ENCODE data around the gene CD151.

CD151 gene

DNA sequence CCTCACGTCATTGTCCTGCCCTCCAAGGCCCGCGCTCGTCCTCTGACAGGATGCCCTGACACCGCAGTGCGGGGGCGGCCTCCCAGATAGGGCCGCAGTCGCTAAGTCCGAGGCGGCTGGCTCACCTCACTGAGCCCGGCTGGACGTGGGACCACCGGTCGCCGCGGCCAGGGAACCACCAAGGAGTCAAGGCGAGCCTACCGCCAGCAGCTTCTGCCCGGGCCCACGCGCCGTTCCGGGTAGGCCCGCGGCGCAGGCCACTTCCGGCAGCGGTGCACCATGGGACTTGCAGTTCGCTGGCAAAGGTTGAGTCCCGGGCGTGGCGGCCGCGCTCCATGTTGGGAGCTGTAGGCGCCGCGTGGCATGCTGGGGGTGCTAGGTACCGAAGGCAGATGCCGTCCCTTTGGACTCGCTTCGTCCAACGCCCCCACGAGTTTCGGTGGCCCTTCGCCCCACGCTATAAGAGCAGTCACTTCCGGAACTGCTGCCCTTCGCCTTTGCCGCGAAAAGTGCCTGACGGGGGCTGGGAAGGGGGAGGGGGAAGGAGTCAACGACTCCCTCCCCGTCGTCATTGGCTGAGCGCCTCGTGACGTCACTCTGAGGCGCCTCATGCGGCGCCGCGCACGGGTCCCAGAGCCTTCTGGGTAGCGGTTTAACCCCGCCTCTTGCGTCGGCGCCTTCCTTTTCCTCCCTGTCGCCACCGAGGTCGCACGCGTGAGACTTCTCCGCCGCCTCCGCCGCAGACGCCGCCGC is 23.3 kb upstream of the CD151 start, which contains the start of gene RPLP2:
Gene RPLP2 (plus strand): TSS at position 681 of the 753 bp plus-strand sequence. CDS start 268 bp downstream, outside the sequence.
- DNase-seq (ENCODE audit: insufficient read length) (peak; percentile 99), FAIRE-seq (peak; percentile 100)
- peak; percentile 97 for TF ChIP-seq TAF1 (IDR thresholded peaks at IDR 0.05; ENCODE audit: borderline replicate concordance, low read depth, low read length)
- TF ChIP-seq POLR2AphosphoS5 (IDR thresholded peaks at IDR 0.05; ENCODE audit: low read depth, low read length): peak; percentile 98
- peak; percentile 94 for TF ChIP-seq POLR2A (IDR thresholded peaks at IDR 0.05; ENCODE audit: low read depth, low read length)

DNA sequence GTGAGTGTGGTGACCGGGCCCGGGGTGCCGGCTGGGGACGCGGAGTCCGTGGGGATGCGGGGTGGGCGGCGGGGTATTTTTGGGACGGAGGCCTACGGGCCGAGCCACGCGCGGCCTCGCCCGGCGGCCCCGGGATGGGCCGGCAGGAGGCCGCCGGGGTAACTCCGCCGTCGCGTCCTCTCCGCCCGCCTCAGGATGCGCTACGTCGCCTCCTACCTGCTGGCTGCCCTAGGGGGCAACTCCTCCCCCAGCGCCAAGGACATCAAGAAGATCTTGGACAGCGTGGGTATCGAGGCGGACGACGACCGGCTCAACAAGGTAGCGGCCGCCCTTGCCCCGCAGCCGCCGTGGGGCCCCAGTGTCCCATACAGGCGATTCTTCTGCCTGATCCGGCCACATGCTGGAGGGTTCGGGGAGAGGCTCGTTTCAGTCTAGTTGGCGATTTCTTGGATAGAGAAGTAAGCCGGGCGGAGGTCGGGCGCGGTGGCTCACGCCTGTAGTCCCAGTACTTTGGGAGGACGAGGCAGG is 22.6 kb upstream of the CD151 start:
- FAIRE-seq (no peak), DNase-seq (ENCODE audit: insufficient read length) (no peak)
- TF ChIP-seq POLR2A (IDR thresholded peaks at IDR 0.05; ENCODE audit: low read depth, low read length) (no peak; the same call in 1 of the 2 replicates), TAF1 (IDR thresholded peaks at IDR 0.05; ENCODE audit: borderline replicate concordance, low read depth, low read length) (no peak), POLR2AphosphoS5 (IDR thresholded peaks at IDR 0.05; ENCODE audit: low read depth, low read length) (no peak; the same call in 1 of the 2 replicates)

GRCh38 chr11:811446-812245 is 21.1 kb upstream of the CD151 start:
- peak; percentile 63 for FAIRE-seq
- DNase-seq (ENCODE audit: insufficient read length): no peak
- TF ChIP-seq POLR2A (IDR thresholded peaks at IDR 0.05; ENCODE audit: low read depth, low read length): no peak; the same call in 1 of the 2 replicates
- 0 out of 2 replicates have a peak, but pooled peaks have one; percentile 34 for TF ChIP-seq POLR2AphosphoS5 (IDR thresholded peaks at IDR 0.05; ENCODE audit: low read depth, low read length)
- no peak for TF ChIP-seq TAF1 (IDR thresholded peaks at IDR 0.05; ENCODE audit: borderline replicate concordance, low read depth, low read length)

- DNase-seq (ENCODE audit: insufficient read length) (no peak), FAIRE-seq (no peak)
- TF ChIP-seq POLR2AphosphoS5 (IDR thresholded peaks at IDR 0.05; ENCODE audit: low read depth, low read length) (no peak), POLR2A (IDR thresholded peaks at IDR 0.05; ENCODE audit: low read depth, low read length) (no peak), TAF1 (IDR thresholded peaks at IDR 0.05; ENCODE audit: borderline replicate concordance, low read depth, low read length) (no peak)
These were observed 20.4 kb upstream of the CD151 start for GRCh38 chr11:812390-812789.

- FAIRE-seq (no peak), DNase-seq (ENCODE audit: insufficient read length) (no peak)
- TF ChIP-seq TAF1 (IDR thresholded peaks at IDR 0.05; ENCODE audit: borderline replicate concordance, low read depth, low read length) (no peak), POLR2AphosphoS5 (IDR thresholded peaks at IDR 0.05; ENCODE audit: low read depth, low read length) (no peak), POLR2A (IDR thresholded peaks at IDR 0.05; ENCODE audit: low read depth, low read length) (no peak)
These were observed 19.7 kb upstream of the CD151 start for GRCh38 chr11:813072-813455.

DNA sequence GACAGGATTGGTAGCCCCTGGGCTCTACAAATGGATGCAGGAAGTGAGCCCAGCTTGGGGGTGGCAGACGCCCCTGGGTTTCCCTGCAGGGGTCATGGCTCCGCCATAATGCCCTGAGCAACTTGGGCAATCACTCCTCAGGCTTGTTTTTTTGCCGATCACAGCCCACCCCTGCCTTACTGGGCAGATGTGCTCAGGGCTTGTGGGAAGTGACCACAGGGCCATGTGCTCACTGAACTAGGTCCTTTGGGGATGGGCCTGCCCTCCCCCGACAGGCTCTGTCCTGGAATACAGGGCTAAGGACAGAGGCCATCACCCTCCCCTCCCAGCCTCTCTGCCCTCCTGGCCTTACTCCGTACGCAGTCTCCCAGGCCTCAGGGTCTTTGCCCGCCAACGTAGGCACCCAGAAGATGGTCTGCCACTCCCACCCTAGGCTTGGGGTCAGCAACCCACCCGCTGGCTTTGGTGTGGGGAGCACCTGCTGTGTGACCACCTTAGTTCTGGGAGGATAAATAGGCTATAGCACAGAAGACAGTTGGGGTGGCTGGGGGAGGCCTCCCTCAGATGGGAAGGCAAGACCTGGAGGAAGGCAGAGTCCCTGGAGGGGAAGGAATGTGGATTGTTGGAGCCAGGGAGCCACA is 19.2 kb upstream of the CD151 start:
- TF ChIP-seq POLR2A (IDR thresholded peaks at IDR 0.05; ENCODE audit: low read depth, low read length) (peak; percentile 87), POLR2AphosphoS5 (IDR thresholded peaks at IDR 0.05; ENCODE audit: low read depth, low read length) (peak; percentile 97), TAF1 (IDR thresholded peaks at IDR 0.05; ENCODE audit: borderline replicate concordance, low read depth, low read length) (no peak)
- FAIRE-seq (no peak), DNase-seq (ENCODE audit: insufficient read length) (no peak)

DNA sequence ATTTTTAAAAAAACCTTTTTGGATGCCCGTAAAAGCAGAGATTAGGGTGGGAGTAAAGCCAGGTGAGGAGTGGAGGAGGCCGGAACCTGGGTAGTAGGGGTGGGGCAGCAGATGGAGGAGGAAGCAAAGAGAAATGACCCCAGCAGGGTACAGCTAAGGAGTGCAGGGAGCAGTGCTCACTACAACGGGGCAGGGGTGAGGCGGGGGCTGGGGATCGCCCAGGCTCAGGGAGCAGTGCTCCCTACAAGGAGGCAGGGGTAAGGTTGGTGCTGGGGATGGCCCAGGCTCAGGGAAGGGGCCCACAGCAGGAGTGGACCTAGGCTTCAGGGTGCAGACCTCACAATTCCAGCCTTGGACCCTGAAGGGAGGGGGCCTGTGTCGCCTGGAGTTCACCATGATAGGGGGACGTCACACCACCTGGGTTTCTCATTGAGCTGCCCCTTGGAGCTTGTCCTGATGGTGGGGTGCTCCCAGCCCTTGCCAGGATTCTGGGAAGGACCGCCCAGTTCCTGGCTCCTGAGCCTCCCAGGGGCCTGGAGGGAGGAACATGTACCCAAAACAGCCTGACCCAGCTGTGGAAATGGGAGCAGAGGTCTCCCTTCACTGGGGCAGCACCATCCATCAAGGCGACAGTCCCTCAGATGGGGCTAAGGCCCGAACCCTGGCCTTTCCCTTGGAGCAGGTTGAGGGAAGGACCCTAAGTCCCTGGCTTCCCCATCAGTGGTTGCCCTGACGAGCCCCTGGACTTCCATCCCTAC is 16.9 kb upstream of the CD151 start:
- FAIRE-seq (no peak), DNase-seq (ENCODE audit: insufficient read length) (no peak)
- TF ChIP-seq TAF1 (IDR thresholded peaks at IDR 0.05; ENCODE audit: borderline replicate concordance, low read depth, low read length): no peak
- TF ChIP-seq POLR2AphosphoS5 (IDR thresholded peaks at IDR 0.05; ENCODE audit: low read depth, low read length): no peak; the same call in 1 of the 2 replicates
- TF ChIP-seq POLR2A (IDR thresholded peaks at IDR 0.05; ENCODE audit: low read depth, low read length): no peak

DNA sequence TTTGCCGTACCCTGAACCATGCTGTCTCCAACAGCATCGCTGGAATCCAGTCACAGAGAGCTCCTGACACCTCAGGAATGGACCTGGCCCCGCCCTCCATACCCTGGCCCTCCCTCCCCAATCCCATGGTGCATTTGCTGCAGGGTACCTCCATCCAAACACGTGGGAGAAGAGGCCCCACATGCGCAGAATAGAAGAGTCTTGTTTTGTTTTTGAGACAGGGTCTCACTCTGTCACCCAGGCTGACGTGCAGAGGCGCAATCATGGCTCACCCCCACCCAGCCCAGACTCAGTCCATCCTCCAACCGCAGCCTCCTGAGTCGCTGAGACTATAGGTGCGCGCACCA is 16.3 kb upstream of the CD151 start:
- no peak for DNase-seq (ENCODE audit: insufficient read length)
- FAIRE-seq: no peak
- TF ChIP-seq TAF1 (IDR thresholded peaks at IDR 0.05; ENCODE audit: borderline replicate concordance, low read depth, low read length): no peak

DNA sequence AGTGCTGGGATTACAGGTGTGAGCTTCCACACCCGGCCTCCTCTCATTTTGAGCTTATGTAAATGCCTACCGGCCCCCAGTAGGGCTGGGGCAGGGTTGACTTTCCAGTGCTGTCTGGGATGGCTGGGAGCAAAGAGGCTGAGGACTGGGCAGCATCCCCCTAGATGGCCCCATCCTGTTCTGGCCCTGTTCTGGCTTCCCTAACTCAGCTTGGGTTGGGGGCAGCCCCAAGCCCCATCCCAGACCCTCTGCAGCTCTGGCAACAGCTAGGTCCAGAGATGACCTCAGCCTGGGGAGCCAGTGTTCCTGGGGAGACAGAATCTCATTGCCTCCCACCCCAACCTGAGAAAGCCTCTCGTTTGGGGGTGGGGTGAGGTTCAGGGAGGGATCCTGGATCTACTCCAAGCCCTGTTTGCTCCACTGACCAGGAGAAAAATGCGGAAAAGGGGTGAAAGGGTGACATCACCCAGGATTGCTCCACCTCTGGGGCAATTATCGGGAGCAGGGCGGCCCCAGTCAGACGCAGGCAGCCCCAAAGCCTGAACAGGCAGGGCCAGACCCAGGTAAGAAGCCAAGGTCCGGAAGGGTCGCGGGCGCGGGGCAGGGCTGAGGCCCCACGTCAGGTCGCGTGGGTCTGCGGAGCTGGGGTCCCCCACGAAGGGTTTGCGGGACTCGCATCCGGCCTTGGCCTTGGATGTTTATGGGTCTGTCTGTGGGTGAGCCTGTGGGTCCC is 14.2 kb upstream of the CD151 start, which contains the start of gene PNPLA2:
Gene PNPLA2 (plus strand): TSS at position 519 of the 733 bp plus-strand sequence. CDS start 805 bp downstream, outside the sequence.
- no peak for DNase-seq (ENCODE audit: insufficient read length)
- FAIRE-seq: peak; percentile 44
- no peak for TF ChIP-seq TAF1 (IDR thresholded peaks at IDR 0.05; ENCODE audit: borderline replicate concordance, low read depth, low read length)
- TF ChIP-seq POLR2A (IDR thresholded peaks at IDR 0.05; ENCODE audit: low read depth, low read length): no peak
- TF ChIP-seq POLR2AphosphoS5 (IDR thresholded peaks at IDR 0.05; ENCODE audit: low read depth, low read length): no peak
